DND-41 (cell line): ENCODE data around the gene SUCLG2.

Experiments used
- CTCF ChIP-seq: IDR thresholded peaks from 2 replicates; pipeline ENCODE4 v1.5.1; 2012; ENCODE audit warnings: borderline replicate concordance, low read length, moderate library complexity, mild to moderate bottlenecking; ENCODE audit not compliant: poor library complexity, severe bottlenecking; ENCODE audit errors: extremely low read depth
- EZH2 ChIP-seq: IDR thresholded peaks from 3 replicates; pipeline ENCODE4 v1.6.1; 2012; ENCODE audit warnings: borderline replicate concordance, low read depth, mild to moderate bottlenecking, moderate library complexity, low read length, inconsistent platforms; ENCODE audit not compliant: severe bottlenecking

- TF ChIP-seq CTCF (no peak), EZH2 (no peak)
These were observed 181.7 kb downstream of the SUCLG2 start for GRCh38 chr3:67472674-67473201.
